Stomach (tissue), 9 donors: ENCODE results near the gene SGSH. TPM values are rescaled to one million over a fixed set of nuclear protein-coding genes. Genes with fewer than 3 reads are reported as not detected.

Experiments
- DNase-seq, 2 donors: peaks; one replicate each; pipeline versions ENCODE4 v3.0.0 to v3.0.0-alpha.2; 2013 to 2019
- H3K27ac ChIP-seq, 5 donors: fragments of 200-600 bp in 4 of 5; sonication (generic) in 4 of 5; one replicate each; pipeline ENCODE4 v1.5.1; 2013 to 2019; ENCODE audit warnings: mild to moderate bottlenecking in 1 of 5, moderate library complexity in 1 of 5
- H3K27me3 ChIP-seq, 3 donors: fragments of 200-600 bp; sonication (generic); one replicate each; pipeline ENCODE4 v1.5.1; 2017 to 2019; ENCODE audit warnings: mixed run types in 1 of 3
- H3K36me3 ChIP-seq, 4 donors: fragments of 200-600 bp; sonication (generic); 1 replicate in 3 of 4; 2 replicates in 1 of 4; pipeline ENCODE4 v1.5.1; 2016 to 2019
- H3K4me1 ChIP-seq, 4 donors: fragments of 200-600 bp; sonication (generic); one replicate each; pipeline ENCODE4 v1.5.1; 2016 to 2019
- H3K4me3 ChIP-seq, 4 donors: fragments of 200-600 bp; sonication (generic) in 3 of 4; one replicate each; pipeline ENCODE4 v1.5.1; 2016 to 2019; ENCODE audit warnings: mild to moderate bottlenecking in 1 of 4
- H3K9me3 ChIP-seq, 4 donors: fragments of 200-600 bp; sonication (generic); one replicate each; pipeline ENCODE4 v1.5.1; 2016 to 2019
- EP300 ChIP-seq: sonication (generic); formaldehyde crosslinking; IDR thresholded peaks from one replicate; pipeline ENCODE4 v1.6.1; 2017; ENCODE audit warnings: antibody characterized with exemption
- POLR2A ChIP-seq, 4 donors: fragments of 450-650 bp; IDR thresholded peaks; one replicate each; pipeline ENCODE4 v1.6.1; 2016; ENCODE audit warnings: antibody characterized with exemption in 4 of 4, control low read depth in 2 of 4, mild to moderate bottlenecking in 1 of 4, moderate library complexity in 1 of 4
- POLR2AphosphoS5 ChIP-seq, 3 donors: sonication (generic); formaldehyde crosslinking; IDR thresholded peaks; one replicate each; pipeline ENCODE4 v1.6.1; 2016; ENCODE audit warnings: antibody characterized with exemption in 3 of 3
- WGBS, 5 donors: extraction: QIAGEN DNeasy Blood & Tissue Kit in 3 of 5; methylation state at CpG; one replicate each; pipeline versions ENCODE4 v1.1.5 to v1.1.7; 2013 to 2018; 5-methylcytosine and 5-hydroxymethylcytosine counted together
- intact Hi-C: fragments of 100-400 bp; cut with DNase I; formaldehyde crosslinking; loops from one replicate; pipeline ENCODE4 v1.15.1; 2023; ENCODE audit warnings: low total_unique reads
- polyA plus RNA-seq, 3 donors: library from polyadenylated mRNA; stranded (reverse); fragments of 200-250 nt; gene quantifications; one replicate each; pipeline ENCODE4 v1.2.3, GENCODE V29; 2013
- total RNA-seq, 5 donors: library from RNA; depleted of rRNA; stranded (reverse); fragments of >200 nt; gene quantifications; one replicate each; pipeline versions ENCODE4 v1.1.0 to v1.2.3, GENCODE V29; 2014 to 2016
- TF ChIP-seq, protein P1 (sequence below), 7 experiments: fragments of 450-650 bp in 4 of 7; fragments of 200-600 bp in 3 of 7; sonication (generic) in 3 of 7; IDR thresholded peaks; one replicate each; pipeline ENCODE4 v1.5.1; 2016 to 2019; ENCODE audit warnings: antibody characterized with exemption in 7 of 7, control low read depth in 2 of 7, mild to moderate bottlenecking in 1 of 7
- donor health status: healthy with polysubstance abuse.
- donor health status: Bipolar disorder and iron deficiency.
- donor health status: healthy.

The SGSH gene
- total and polyA plus RNA-seq, 8 donors, result 15.7 to 307 (median 41.5) TPM

DNA sequence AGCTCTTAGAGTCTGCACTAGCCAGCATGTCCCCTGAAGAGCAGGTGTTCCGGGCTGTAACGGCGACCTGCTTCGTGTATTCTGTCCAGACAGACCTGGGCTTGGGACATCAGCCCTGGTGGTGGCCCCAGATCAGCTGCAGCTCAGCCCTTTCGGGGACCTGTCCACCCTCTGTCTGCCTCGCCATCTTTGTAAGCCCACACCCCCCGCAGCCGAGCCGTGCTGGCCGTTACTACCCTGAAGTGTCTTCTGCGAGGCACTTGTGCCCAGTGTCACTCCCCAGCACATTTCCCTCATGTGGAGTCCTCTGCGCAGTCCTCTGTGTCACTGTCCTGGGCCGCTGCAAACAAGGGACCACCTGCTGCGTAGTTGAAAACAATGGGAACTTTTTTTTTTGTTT, 39.9 kb downstream of the SGSH start:
- H3K4me3 ChIP-seq, result no peak overlapping the region
- no peaks in the 10 kb centered on the region for H3K9me3 ChIP-seq
- TF ChIP-seq EP300 (no peak), POLR2AphosphoS5 (IDR thresholded peaks at IDR 0.05) (no peak), POLR2A (IDR thresholded peaks at IDR 0.05) (no peak)
- TF ChIP-seq, protein P1, sequence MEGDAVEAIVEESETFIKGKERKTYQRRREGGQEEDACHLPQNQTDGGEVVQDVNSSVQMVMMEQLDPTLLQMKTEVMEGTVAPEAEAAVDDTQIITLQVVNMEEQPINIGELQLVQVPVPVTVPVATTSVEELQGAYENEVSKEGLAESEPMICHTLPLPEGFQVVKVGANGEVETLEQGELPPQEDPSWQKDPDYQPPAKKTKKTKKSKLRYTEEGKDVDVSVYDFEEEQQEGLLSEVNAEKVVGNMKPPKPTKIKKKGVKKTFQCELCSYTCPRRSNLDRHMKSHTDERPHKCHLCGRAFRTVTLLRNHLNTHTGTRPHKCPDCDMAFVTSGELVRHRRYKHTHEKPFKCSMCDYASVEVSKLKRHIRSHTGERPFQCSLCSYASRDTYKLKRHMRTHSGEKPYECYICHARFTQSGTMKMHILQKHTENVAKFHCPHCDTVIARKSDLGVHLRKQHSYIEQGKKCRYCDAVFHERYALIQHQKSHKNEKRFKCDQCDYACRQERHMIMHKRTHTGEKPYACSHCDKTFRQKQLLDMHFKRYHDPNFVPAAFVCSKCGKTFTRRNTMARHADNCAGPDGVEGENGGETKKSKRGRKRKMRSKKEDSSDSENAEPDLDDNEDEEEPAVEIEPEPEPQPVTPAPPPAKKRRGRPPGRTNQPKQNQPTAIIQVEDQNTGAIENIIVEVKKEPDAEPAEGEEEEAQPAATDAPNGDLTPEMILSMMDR (IDR thresholded peaks at IDR 0.05), result no peak
- 85 to 89% (median 88%) methylated on average over 12 to 14 of the region's 14 CpGs for WGBS, 5 donors
- peaks cover 0 to 9% (median 0%) of the 10 kb centered on the region in 3 donors for H3K27me3 ChIP-seq
- peaks cover 0 to 4% (median 0%) of the 10 kb centered on the region in 4 donors for H3K4me1 ChIP-seq
- intact Hi-C loops, result no loop called here
- no peak overlapping the region for H3K27ac ChIP-seq
- no peak for DNase-seq
- H3K36me3 ChIP-seq, result no peaks in the 10 kb centered on the region

DNA sequence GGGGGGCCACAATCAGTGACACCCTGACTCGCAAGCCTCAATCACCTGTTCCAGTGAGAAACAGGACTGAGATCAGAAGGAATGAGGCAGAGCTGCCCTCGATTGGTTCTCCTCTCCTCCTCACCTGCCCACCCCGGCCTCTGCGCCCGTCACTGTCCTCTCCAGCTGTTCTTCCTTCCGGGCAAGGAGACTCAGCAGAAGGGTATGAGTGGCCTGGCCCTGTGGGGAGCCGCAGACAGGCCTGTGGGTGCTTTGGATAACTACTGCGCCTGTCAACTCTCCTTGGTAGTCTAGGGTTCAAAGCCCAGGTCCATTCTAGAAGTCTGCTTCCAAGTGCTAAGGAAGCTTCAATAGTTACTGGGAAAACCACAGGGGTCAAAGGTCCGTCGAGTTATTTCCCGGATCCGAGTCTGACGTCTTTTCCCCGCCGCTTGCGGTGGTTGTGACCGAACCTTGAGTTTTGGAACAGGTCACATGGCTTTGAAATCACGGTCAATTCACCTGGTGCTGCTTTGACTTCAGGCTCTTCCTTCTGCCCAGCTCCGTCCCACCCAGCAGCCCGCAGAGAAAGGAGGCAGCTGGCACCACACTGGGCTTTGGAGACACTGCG, 42.0 kb downstream of the SGSH start:
- DNase-seq, result no peak
- Histone ChIP-seq H3K9me3 (no peaks in the 10 kb centered on the region), H3K36me3 (no peaks in the 10 kb centered on the region), H3K27me3 (peaks cover 0 to 9% (median 0%) of the 10 kb centered on the region in 3 donors), H3K27ac (no peak overlapping the region), H3K4me1 (peaks cover 0 to 4% (median 0%) of the 10 kb centered on the region in 4 donors), H3K4me3 (no peak overlapping the region)
- intact Hi-C loops, result no loop called here
- 68 to 81% (median 73%) methylated on average over 19 to 21 of the region's 21 CpGs for WGBS, 5 donors
- TF ChIP-seq EP300 (no peak), POLR2A (IDR thresholded peaks at IDR 0.05) (no peak), POLR2AphosphoS5 (IDR thresholded peaks at IDR 0.05) (no peak)
- TF ChIP-seq, protein P1 (IDR thresholded peaks at IDR 0.05), result no peak

- intact Hi-C loops, result no loop called here
- TF ChIP-seq, protein P1 (IDR thresholded peaks at IDR 0.05), result no peak
- no peak for TF ChIP-seq POLR2AphosphoS5 (IDR thresholded peaks at IDR 0.05)
- TF ChIP-seq EP300, result no peak
- TF ChIP-seq POLR2A (IDR thresholded peaks at IDR 0.05), result no peak
- Histone ChIP-seq H3K4me1 (peaks cover 0 to 4% (median 0%) of the 10 kb centered on the region in 4 donors), H3K27ac (no peak overlapping the region), H3K4me3 (no peak overlapping the region), H3K27me3 (peaks cover 0 to 6% (median 0%) of the 10 kb centered on the region in 3 donors), H3K9me3 (no peaks in the 10 kb centered on the region), H3K36me3 (no peaks in the 10 kb centered on the region)
- 88 to 92% (median 89%) methylated on average over 11 of the region's 11 CpGs for WGBS, 5 donors
- DNase-seq, result no peak
These were observed 43.4 kb downstream of the SGSH start for GRCh38 chr17:80176757-80177156.

DNA sequence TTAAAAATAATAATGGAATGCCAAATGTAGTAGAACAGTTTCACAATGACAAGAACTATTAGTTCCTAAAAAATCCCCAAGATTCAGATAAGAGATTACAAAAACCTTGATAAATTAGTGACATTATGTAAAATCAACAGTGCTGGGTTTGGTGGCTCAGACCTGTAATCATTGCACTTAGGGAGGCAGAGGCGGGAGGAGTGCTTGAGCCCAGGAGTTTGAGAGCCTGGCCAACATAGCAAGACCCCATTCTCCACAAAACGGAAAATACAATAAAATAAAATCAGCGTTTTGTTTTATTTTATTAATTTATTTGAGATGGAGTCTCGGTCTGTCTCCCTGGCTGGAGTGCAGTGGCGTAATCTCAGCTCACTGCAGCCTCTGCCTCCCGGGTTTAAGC, 46.2 kb downstream of the SGSH start:
- Histone ChIP-seq H3K9me3 (no peaks in the 10 kb centered on the region), H3K36me3 (no peaks in the 10 kb centered on the region), H3K4me3 (no peak overlapping the region), H3K4me1 (peaks cover 0 to 6% (median 2%) of the 10 kb centered on the region in 4 donors), H3K27me3 (peaks cover 0 to 14% (median 0%) of the 10 kb centered on the region in 3 donors), H3K27ac (no peak overlapping the region)
- DNase-seq, result no peak
- WGBS, 5 donors, result 93 to 96% (median 95%) methylated on average over 6 of the region's 6 CpGs
- intact Hi-C loops, result no loop called here
- TF ChIP-seq POLR2A (IDR thresholded peaks at IDR 0.05) (no peak), POLR2AphosphoS5 (IDR thresholded peaks at IDR 0.05) (no peak)
- TF ChIP-seq, protein P1 (IDR thresholded peaks at IDR 0.05), result no peak
